Measurements from ENCODE around the gene NOS3.

NOS3 gene

GRCh38 chr7:151006590-151007300 lies 15.9 kb downstream of the NOS3 start:
- no peak for DNase-seq (ENCODE audit: low read depth)
- no peak for TF ChIP-seq CTCF (conservative IDR thresholded peaks at IDR 0.05; ENCODE audit: control insufficient read depth, insufficient read depth, low read depth, low read length)
- no peak overlapping the region for H3K4me3 ChIP-seq (ENCODE audit: control insufficient read depth, low read depth, low read length)

- H3K4me3 ChIP-seq (ENCODE audit: control insufficient read depth, low read depth, low read length), result no peak overlapping the region
Observed at GRCh38 chr7:151007469-151007898, 16.7 kb downstream of the NOS3 start.

GRCh38 chr7:151008143-151008510 lies 17.3 kb downstream of the NOS3 start:
- peak overlapping the region; percentile 42 for H3K4me3 ChIP-seq (ENCODE audit: control insufficient read depth, low read depth, low read length)
- TF ChIP-seq CTCF (conservative IDR thresholded peaks at IDR 0.05; ENCODE audit: control insufficient read depth, insufficient read depth, low read depth, low read length), result no peak
- peak; percentile 23 for DNase-seq (ENCODE audit: low read depth)

More at GRCh38 chr7:151007469-151007898, 16.7 kb downstream of the NOS3 start:
- DNase-seq (ENCODE audit: low read depth), result no peak
- no peak for TF ChIP-seq CTCF (conservative IDR thresholded peaks at IDR 0.05; ENCODE audit: control insufficient read depth, insufficient read depth, low read depth, low read length)

- TF ChIP-seq CTCF (conservative IDR thresholded peaks at IDR 0.05; ENCODE audit: control insufficient read depth, insufficient read depth, low read depth, low read length), result peak; percentile 72
- H3K4me3 ChIP-seq (ENCODE audit: control insufficient read depth, low read depth, low read length), result peak overlapping the region; percentile 42
- peak; percentile 74 for DNase-seq (ENCODE audit: low read depth)
Observed at GRCh38 chr7:151008511-151009323, 17.9 kb downstream of the NOS3 start.

- DNase-seq (ENCODE audit: low read depth), result no peak
- H3K4me3 ChIP-seq (ENCODE audit: control insufficient read depth, low read depth, low read length), result no peak overlapping the region
Observed at GRCh38 chr7:151009327-151010036, 18.7 kb downstream of the NOS3 start.

More at GRCh38 chr7:151009327-151010036, 18.7 kb downstream of the NOS3 start:
- no peak for TF ChIP-seq CTCF (conservative IDR thresholded peaks at IDR 0.05; ENCODE audit: control insufficient read depth, insufficient read depth, low read depth, low read length)
